ENCODE data around the gene GIPR. TPM values are rescaled to one million over a fixed set of nuclear protein-coding genes. Genes with fewer than 3 reads are reported as not detected.
A peak's percentile ranks its signal among the peaks of the same experiment; 100 is the strongest.

The GIPR gene
- total RNA-seq, 1 experiment from 2014 or later, result 2.0 TPM

Small RNA genes lying within 50 kb of the gene (microRNA-seq; reads per million reads assigned to microRNA genes)
- gene MIR330 (ENCODE audit: unreplicated experiment) (207 reads per million, percentile 62 among the genes with 10 or more reads in this experiment), gene MIR642A (ENCODE audit: unreplicated experiment) (not detected), gene MIR642B (ENCODE audit: unreplicated experiment) (not detected)

Other genes starting within 250 kb of the GIPR start
- gene ERCC1, start 244.3 kb upstream of the GIPR start, total RNA-seq (2021; ENCODE audit: unreplicated experiment), result 80.3 TPM
- 13.4 TPM for gene FOSB, start 200.2 kb upstream of the GIPR start, total RNA-seq (2021; ENCODE audit: unreplicated experiment)
- gene RTN2, start 171.2 kb upstream of the GIPR start, total RNA-seq (2021; ENCODE audit: unreplicated experiment), result 15.6 TPM
- gene PPM1N, start 169.8 kb upstream of the GIPR start, total RNA-seq (2021; ENCODE audit: unreplicated experiment), result 3.3 TPM
- gene VASP, start 160.7 kb upstream of the GIPR start, total RNA-seq (2021; ENCODE audit: unreplicated experiment), result 101 TPM
- gene OPA3, start 83.4 kb upstream of the GIPR start, total RNA-seq (2021; ENCODE audit: unreplicated experiment), result 20.3 TPM
- 0.23 TPM for gene GPR4, start 66.0 kb upstream of the GIPR start, total RNA-seq (2021; ENCODE audit: unreplicated experiment)
- gene EML2, start 28.8 kb upstream of the GIPR start, total RNA-seq (2021; ENCODE audit: unreplicated experiment), result 32.7 TPM
- 496 TPM for gene SNRPD2, start 23.7 kb downstream of the GIPR start, total RNA-seq (2021; ENCODE audit: unreplicated experiment)
- 19.4 TPM for gene QPCTL, start 24.4 kb downstream of the GIPR start, total RNA-seq (2021; ENCODE audit: unreplicated experiment)
- gene FBXO46, start 62.7 kb downstream of the GIPR start, total RNA-seq (2021; ENCODE audit: unreplicated experiment), result 25.1 TPM
- not detected for gene MEIOSIN, start 65.2 kb downstream of the GIPR start, total RNA-seq (2021; ENCODE audit: unreplicated experiment)
- gene SIX5, start 101.0 kb downstream of the GIPR start, total RNA-seq (2021; ENCODE audit: unreplicated experiment), result 38.7 TPM
- gene DMPK, start 114.3 kb downstream of the GIPR start, total RNA-seq (2021; ENCODE audit: unreplicated experiment), result 119 TPM
- 64.6 TPM for gene DMWD, start 124.6 kb downstream of the GIPR start, total RNA-seq (2021; ENCODE audit: unreplicated experiment)
- not detected for gene RSPH6A, start 147.1 kb downstream of the GIPR start, total RNA-seq (2021; ENCODE audit: unreplicated experiment)
- 47.7 TPM for gene SYMPK, start 194.9 kb downstream of the GIPR start, total RNA-seq (2021; ENCODE audit: unreplicated experiment)
- gene FOXA3, start 196.1 kb downstream of the GIPR start, total RNA-seq (2021; ENCODE audit: unreplicated experiment), result 0.26 TPM
- gene IRF2BP1, start 217.9 kb downstream of the GIPR start, total RNA-seq (2021; ENCODE audit: unreplicated experiment), result 21.9 TPM
- 11.1 TPM for gene MYPOP, start 234.4 kb downstream of the GIPR start, total RNA-seq (2021; ENCODE audit: unreplicated experiment)
- not detected for gene NANOS2, start 246.6 kb downstream of the GIPR start, total RNA-seq (2021; ENCODE audit: unreplicated experiment)